K562 (cell line): ENCODE measurements around the gene PDE4D. TPM values are rescaled to one million over a fixed set of nuclear protein-coding genes. Genes with fewer than 3 reads are reported as not detected.

Experiments
- ATAC-seq: fragments of 200-7000 bp; cut with Tn5 transposase; 3 replicates; pipeline ENCODE4 v1.9.1; 2020; ENCODE audit warnings: moderate library complexity
- BruUV-seq: library from RNA; stranded (reverse); fragments of 400-500 nt; replicated peaks from 2 replicates; lab custom pipeline; 2021; lab: Mats Ljungman, UMichigan
- CTCF ChIA-PET: fragments of 300-600 bp; formaldehyde crosslinking; extraction: SDS; loops from one replicate; lab custom pipeline; 2021; ENCODE audit warnings: low intra/inter-chr PET ratio; lab: Yijun Ruan, JAX
- POLR2A ChIA-PET: fragments of 300-600, 350-650 bp; sonication (Branson Sonifier 250); formaldehyde crosslinking; extraction: SDS; loops from one replicate; lab custom pipeline; 2021; ENCODE audit warnings: antibody characterized with exemption, inconsistent platforms; lab: Yijun Ruan, JAX
- DNase-seq, 4 experiments: peaks; one replicate each; pipeline versions ENCODE4 v3.0.0 to v3.0.0-alpha.2; 2011 to 2018; ENCODE audit warnings: low spot score in 3 of 4, mixed read lengths in 3 of 4; ENCODE audit errors: extremely low read depth in 1 of 4
- FAIRE-seq: peaks from 2 replicates; lab custom pipeline; 2011; peaks lifted over from hg19 to GRCh38; lab: Jason Lieb, UNC
- H2AFZ ChIP-seq: 2 replicates; pipeline ENCODE4 v1.6.0; 2011; ENCODE audit warnings: low read depth, low read length, control low read depth, inconsistent platforms
- H3K27ac ChIP-seq: fragments of 200-600 bp; 3 replicates; pipeline ENCODE4 v1.8.0; 2011; ENCODE audit warnings: low read depth, mild to moderate bottlenecking, control low read depth, inconsistent platforms, low read length, moderate library complexity, mixed read lengths; ENCODE audit errors: extremely low read depth
- H3K27me3 ChIP-seq, 2 experiments: fragments of 300-600 bp in 1 of 2; 2 replicates in 1 of 2; 3 replicates in 1 of 2; pipeline versions ENCODE4 v1.6.0 to v1.8.0; 2011; ENCODE audit warnings: inconsistent platforms in 2 of 2, low read length in 2 of 2, mild to moderate bottlenecking in 1 of 2, mixed read lengths in 1 of 2, moderate library complexity in 1 of 2; ENCODE audit not compliant: control insufficient read depth in 2 of 2, insufficient read depth in 2 of 2
- H3K36me3 ChIP-seq: fragments of 300-600 bp; 3 replicates; pipeline ENCODE4 v1.8.0; 2011; ENCODE audit warnings: mild to moderate bottlenecking, low read length, inconsistent platforms; ENCODE audit not compliant: control insufficient read depth, insufficient read depth
- H3K4me1 ChIP-seq, 2 experiments: fragments of 200-600 bp in 1 of 2; replicated peaks in 1 of 2; 2 replicates in 1 of 2; 3 replicates in 1 of 2; pipeline versions ENCODE4 v1.5.1 to v1.8.0; 2011; ENCODE audit warnings: inconsistent platforms in 2 of 2, low read length in 2 of 2, mild to moderate bottlenecking in 1 of 2, mixed read lengths in 1 of 2, moderate library complexity in 1 of 2; ENCODE audit not compliant: control insufficient read depth in 2 of 2, insufficient read depth in 2 of 2
- H3K4me2 ChIP-seq: 2 replicates; pipeline ENCODE4 v1.6.1; 2011; ENCODE audit warnings: low read length, control low read depth, inconsistent platforms, mixed read lengths; ENCODE audit not compliant: insufficient read depth
- H3K4me3 ChIP-seq: fragments of 200-600 bp; sonication (generic), shearing (Covaris generic); 2 replicates; pipeline ENCODE4 v1.5.1; 2016; ENCODE audit warnings: control low read depth, inconsistent platforms
- H3K79me2 ChIP-seq: fragments of 200-600 bp; 3 replicates; pipeline ENCODE4 v1.8.0; 2011; ENCODE audit warnings: low read length, inconsistent platforms; ENCODE audit not compliant: control insufficient read depth, insufficient read depth
- H3K9ac ChIP-seq, 2 experiments: 2 replicates each; pipeline versions ENCODE4 v1.6.0 to v1.6.1; 2011; ENCODE audit warnings: low read depth in 2 of 2, low read length in 2 of 2, control low read depth in 1 of 2, inconsistent platforms in 1 of 2, mild to moderate bottlenecking in 1 of 2, mixed read lengths in 1 of 2; ENCODE audit not compliant: insufficient read depth in 1 of 2
- H3K9me1 ChIP-seq: one replicate; pipeline ENCODE4 v1.6.0; 2011; ENCODE audit warnings: inconsistent platforms, mild to moderate bottlenecking, low read length, moderate library complexity; ENCODE audit not compliant: control insufficient read depth, insufficient read depth
- H3K9me3 ChIP-seq: replicated peaks from 2 replicates; pipeline ENCODE4 v1.5.1; 2011; ENCODE audit warnings: low read depth, low read length, inconsistent platforms; ENCODE audit not compliant: control insufficient read depth, insufficient read depth
- H4K20me1 ChIP-seq: replicated peaks from 2 replicates; pipeline ENCODE4 v1.6.1; 2011; ENCODE audit warnings: low read length, inconsistent platforms, mixed read lengths; ENCODE audit not compliant: control insufficient read depth, insufficient read depth
- GATA2 ChIP-seq: sonication (generic); formaldehyde crosslinking; IDR thresholded peaks from 2 replicates; pipeline ENCODE4 v1.4.0; 2020; ENCODE audit warnings: mild to moderate bottlenecking, missing genetic modification reagents
- HMGN3 ChIP-seq: IDR thresholded peaks from 2 replicates; pipeline ENCODE4 v1.6.1; 2011; ENCODE audit warnings: borderline replicate concordance, low read depth, mild to moderate bottlenecking, mixed read lengths, low read length; ENCODE audit not compliant: insufficient read length; ENCODE audit errors: extremely low read depth
- NONO ChIP-seq, 2 experiments: fragments of 200-400 bp in 1 of 2; fragments of 450-650 bp in 1 of 2; formaldehyde crosslinking in 1 of 2; IDR thresholded peaks; 2 replicates each; pipeline ENCODE4 v1.6.1; 2017; ENCODE audit warnings: low read depth in 2 of 2, mild to moderate bottlenecking in 2 of 2, moderate library complexity in 2 of 2, low read length in 1 of 2
- ZNF133 ChIP-seq: fragments of 250-450 bp; sonication (Bioruptor Pico); IDR thresholded peaks from 2 replicates; pipeline ENCODE4 v1.4.0; 2020; ENCODE audit warnings: mild to moderate bottlenecking
- WGBS: fragments of 100-300 bp; shearing (Covaris generic); methylation state at CpG from one replicate; pipeline ENCODE4 v1.1.6; 2016; ENCODE audit warnings: low coverage, mixed read lengths; ENCODE audit not compliant: insufficient coverage; ENCODE audit errors: missing lambda C conversion rate; 5-methylcytosine and 5-hydroxymethylcytosine counted together
- in situ Hi-C: fragments of 300-500 bp; cut with MboI; formaldehyde crosslinking; loops from 4 replicates; pipeline ENCODE4 v1.15.0; 2018; ENCODE audit warnings: inconsistent platforms, mixed read lengths
- intact Hi-C: fragments of 100-400 bp; cut with micrococcal nuclease; formaldehyde crosslinking; loops from 2 replicates; pipeline ENCODE4 v1.14.2; 2022
- polyA plus RNA-seq, 8 experiments: library from polyadenylated mRNA; depleted of rRNA in 4 of 8; stranded (reverse) in 5 of 8; unstranded in 3 of 8; fragments of >200 nt; fragmentation: Nextera tagmentation in 2 of 8; fragmentation: Illumina TruSeq in 1 of 8; extraction: Ambion mirVana in 2 of 8; extraction: Trizol in 1 of 8; gene quantifications; 2 replicates each; pipeline versions ENCODE4 v1.2.1 to v1.2.3, GENCODE V29; 2011 to 2014; ENCODE audit warnings: inconsistent platforms in 1 of 8, missing spikeins in 1 of 8
- total RNA-seq, 7 experiments: library from RNA; depleted of rRNA in 6 of 7; stranded (reverse); fragments of >200 nt in 6 of 7; fragmentation: Illumina TruSeq in 2 of 7; extraction: Trizol in 2 of 7; gene quantifications; 2 replicates each; pipeline versions ENCODE4 v1.2.1 to v1.2.3, GENCODE V29; 2011 to 2021; ENCODE audit warnings: low replicate concordance in 1 of 7
- TF ChIP-seq, protein P1 (sequence below): fragments of 250-450 bp; sonication (Bioruptor Pico); IDR thresholded peaks from 2 replicates; pipeline ENCODE4 v1.5.0; 2020; ENCODE audit warnings: mild to moderate bottlenecking
- TF ChIP-seq, protein P2 (sequence below): fragments of 250-450 bp; sonication (Bioruptor Pico); IDR thresholded peaks from 2 replicates; pipeline ENCODE4 v1.4.0; 2020

PDE4D gene
- total and polyA plus RNA-seq, 9 of the 15 experiments (the other 6 are each of a cell fraction or from before 2014, with no cell fraction given), result 0.04 to 0.46 (median 0.13) TPM

DNA sequence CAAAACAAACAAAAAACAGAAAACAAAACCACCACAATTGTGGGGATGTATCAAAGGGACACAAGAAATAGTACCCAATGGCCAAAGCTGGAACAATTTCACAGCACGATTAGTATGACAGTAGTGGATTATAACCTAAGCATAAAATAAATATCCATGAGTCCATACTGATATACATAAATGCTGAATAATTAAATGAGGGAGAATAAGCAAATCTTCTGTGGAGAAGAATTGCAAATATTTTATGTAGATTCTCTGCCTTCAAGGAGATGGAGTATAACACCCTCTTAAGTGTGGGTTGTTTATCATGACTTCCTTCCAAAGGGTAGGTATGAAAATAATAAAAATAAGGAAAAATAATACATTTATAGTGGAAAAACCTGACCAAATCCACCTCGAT is 325.4 kb downstream of the PDE4D start:
- no peaks in the 10 kb centered on the region for H4K20me1 ChIP-seq
- H3K27me3 ChIP-seq, result no peaks in the 10 kb centered on the region
- BruUV-seq, result no TSS peak
- no peaks in the 10 kb centered on the region for H3K9me1 ChIP-seq
- no peak for TF ChIP-seq HMGN3
- TF ChIP-seq GATA2 (CRISPR knock-in tag), result no peak
- no peak for TF ChIP-seq NONO (IDR thresholded peaks at IDR 0.05; ENCODE audit: low read depth in 2 of 2, low read length in 1 of 2)
- TF ChIP-seq, protein P1, sequence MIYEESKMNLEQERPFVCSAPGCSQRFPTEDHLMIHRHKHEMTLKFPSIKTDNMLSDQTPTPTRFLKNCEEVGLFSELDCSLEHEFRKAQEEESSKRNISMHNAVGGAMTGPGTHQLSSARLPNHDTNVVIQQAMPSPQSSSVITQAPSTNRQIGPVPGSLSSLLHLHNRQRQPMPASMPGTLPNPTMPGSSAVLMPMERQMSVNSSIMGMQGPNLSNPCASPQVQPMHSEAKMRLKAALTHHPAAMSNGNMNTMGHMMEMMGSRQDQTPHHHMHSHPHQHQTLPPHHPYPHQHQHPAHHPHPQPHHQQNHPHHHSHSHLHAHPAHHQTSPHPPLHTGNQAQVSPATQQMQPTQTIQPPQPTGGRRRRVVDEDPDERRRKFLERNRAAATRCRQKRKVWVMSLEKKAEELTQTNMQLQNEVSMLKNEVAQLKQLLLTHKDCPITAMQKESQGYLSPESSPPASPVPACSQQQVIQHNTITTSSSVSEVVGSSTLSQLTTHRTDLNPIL (CRISPR knock-in tag), result no peak
- TF ChIP-seq, protein P2, sequence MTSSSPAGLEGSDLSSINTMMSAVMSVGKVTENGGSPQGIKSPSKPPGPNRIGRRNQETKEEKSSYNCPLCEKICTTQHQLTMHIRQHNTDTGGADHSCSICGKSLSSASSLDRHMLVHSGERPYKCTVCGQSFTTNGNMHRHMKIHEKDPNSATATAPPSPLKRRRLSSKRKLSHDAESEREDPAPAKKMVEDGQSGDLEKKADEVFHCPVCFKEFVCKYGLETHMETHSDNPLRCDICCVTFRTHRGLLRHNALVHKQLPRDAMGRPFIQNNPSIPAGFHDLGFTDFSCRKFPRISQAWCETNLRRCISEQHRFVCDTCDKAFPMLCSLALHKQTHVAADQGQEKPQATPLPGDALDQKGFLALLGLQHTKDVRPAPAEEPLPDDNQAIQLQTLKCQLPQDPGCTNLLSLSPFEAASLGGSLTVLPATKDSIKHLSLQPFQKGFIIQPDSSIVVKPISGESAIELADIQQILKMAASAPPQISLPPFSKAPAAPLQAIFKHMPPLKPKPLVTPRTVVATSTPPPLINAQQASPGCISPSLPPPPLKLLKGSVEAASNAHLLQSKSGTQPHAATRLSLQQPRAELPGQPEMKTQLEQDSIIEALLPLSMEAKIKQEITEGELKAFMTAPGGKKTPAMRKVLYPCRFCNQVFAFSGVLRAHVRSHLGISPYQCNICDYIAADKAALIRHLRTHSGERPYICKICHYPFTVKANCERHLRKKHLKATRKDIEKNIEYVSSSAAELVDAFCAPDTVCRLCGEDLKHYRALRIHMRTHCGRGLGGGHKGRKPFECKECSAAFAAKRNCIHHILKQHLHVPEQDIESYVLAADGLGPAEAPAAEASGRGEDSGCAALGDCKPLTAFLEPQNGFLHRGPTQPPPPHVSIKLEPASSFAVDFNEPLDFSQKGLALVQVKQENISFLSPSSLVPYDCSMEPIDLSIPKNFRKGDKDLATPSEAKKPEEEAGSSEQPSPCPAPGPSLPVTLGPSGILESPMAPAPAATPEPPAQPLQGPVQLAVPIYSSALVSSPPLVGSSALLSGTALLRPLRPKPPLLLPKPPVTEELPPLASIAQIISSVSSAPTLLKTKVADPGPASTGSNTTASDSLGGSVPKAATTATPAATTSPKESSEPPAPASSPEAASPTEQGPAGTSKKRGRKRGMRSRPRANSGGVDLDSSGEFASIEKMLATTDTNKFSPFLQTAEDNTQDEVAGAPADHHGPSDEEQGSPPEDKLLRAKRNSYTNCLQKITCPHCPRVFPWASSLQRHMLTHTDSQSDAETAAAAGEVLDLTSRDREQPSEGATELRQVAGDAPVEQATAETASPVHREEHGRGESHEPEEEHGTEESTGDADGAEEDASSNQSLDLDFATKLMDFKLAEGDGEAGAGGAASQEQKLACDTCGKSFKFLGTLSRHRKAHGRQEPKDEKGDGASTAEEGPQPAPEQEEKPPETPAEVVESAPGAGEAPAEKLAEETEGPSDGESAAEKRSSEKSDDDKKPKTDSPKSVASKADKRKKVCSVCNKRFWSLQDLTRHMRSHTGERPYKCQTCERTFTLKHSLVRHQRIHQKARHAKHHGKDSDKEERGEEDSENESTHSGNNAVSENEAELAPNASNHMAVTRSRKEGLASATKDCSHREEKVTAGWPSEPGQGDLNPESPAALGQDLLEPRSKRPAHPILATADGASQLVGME (CRISPR knock-in tag), result no peak
- no peak for TF ChIP-seq ZNF133
- TF ChIP-seq, all 486 proteins: peak for 0
- Histone ChIP-seq H3K9me3 (0 out of 2 replicates have a peak, but pooled peaks cover 1% of the 10 kb centered on the region), H3K79me2 (no peaks in the 10 kb centered on the region), H3K9ac (no peak overlapping the region), H3K4me1 (no peaks in the 10 kb centered on the region), H3K27ac (no peak overlapping the region), H3K4me2 (no peak overlapping the region), H3K36me3 (no peaks in the 10 kb centered on the region), H3K4me3 (no peak overlapping the region), H2AFZ (no peak overlapping the region)
- in situ Hi-C loops (no loop called here), intact Hi-C loops (no loop called here)
- POLR2A ChIA-PET, result no interaction called here
- 0% methylated on average over 2 of the region's 2 CpGs for WGBS
- no peak for DNase-seq
- ATAC-seq, result no peak
- CTCF ChIA-PET, result no interaction called here
- FAIRE-seq, result no peak
